Stomach smooth muscle (tissue), 2 donors: ENCODE results near the gene SHE.
A peak's percentile ranks its signal among the peaks of the same experiment; 100 is the strongest.

Source experiments
- H3K27ac ChIP-seq: one replicate; pipeline ENCODE4 v1.7.0; 2013; ENCODE audit warnings: mild to moderate bottlenecking, low read length, inconsistent platforms
- H3K27me3 ChIP-seq, 2 donors: one replicate each; pipeline ENCODE4 v1.7.0; 2013; ENCODE audit warnings: low read length in 2 of 2; ENCODE audit not compliant: insufficient read depth in 2 of 2, control insufficient read depth in 1 of 2
- H3K36me3 ChIP-seq, 2 donors: one replicate each; pipeline ENCODE4 v1.7.0; 2013; ENCODE audit warnings: low read length in 2 of 2; ENCODE audit not compliant: control insufficient read depth in 2 of 2, insufficient read depth in 2 of 2
- H3K4me1 ChIP-seq: one replicate; pipeline ENCODE4 v1.7.0; 2013; ENCODE audit warnings: low read length; ENCODE audit not compliant: control insufficient read depth, insufficient read depth
- H3K4me3 ChIP-seq, 2 donors: one replicate each; pipeline ENCODE4 v1.7.0; 2013; ENCODE audit warnings: low read length in 2 of 2
- H3K9ac ChIP-seq, 2 donors: one replicate each; pipeline ENCODE4 v1.7.0; 2013; ENCODE audit warnings: low read length in 2 of 2, mild to moderate bottlenecking in 1 of 2
- H3K9me3 ChIP-seq, 2 donors: one replicate each; pipeline ENCODE4 v1.7.0; 2013; ENCODE audit warnings: low read length in 2 of 2; ENCODE audit not compliant: control insufficient read depth in 2 of 2
- donor health status: healthy.
- donor health status: Pancreatic carcinoma.

The SHE gene

GRCh38 chr1:154481053-154481452, 21.2 kb downstream of the SHE start:
- no peaks in the 10 kb centered on the region for H3K9me3 ChIP-seq
- peaks cover 8% of the 10 kb centered on the region for H3K4me1 ChIP-seq
- H3K4me3 ChIP-seq = no peak overlapping the region
- H3K9ac ChIP-seq = no peak overlapping the region
- H3K27ac ChIP-seq = no peak overlapping the region
- H3K36me3 ChIP-seq = no peaks in the 10 kb centered on the region
- H3K27me3 ChIP-seq = no peaks in the 10 kb centered on the region

DNA sequence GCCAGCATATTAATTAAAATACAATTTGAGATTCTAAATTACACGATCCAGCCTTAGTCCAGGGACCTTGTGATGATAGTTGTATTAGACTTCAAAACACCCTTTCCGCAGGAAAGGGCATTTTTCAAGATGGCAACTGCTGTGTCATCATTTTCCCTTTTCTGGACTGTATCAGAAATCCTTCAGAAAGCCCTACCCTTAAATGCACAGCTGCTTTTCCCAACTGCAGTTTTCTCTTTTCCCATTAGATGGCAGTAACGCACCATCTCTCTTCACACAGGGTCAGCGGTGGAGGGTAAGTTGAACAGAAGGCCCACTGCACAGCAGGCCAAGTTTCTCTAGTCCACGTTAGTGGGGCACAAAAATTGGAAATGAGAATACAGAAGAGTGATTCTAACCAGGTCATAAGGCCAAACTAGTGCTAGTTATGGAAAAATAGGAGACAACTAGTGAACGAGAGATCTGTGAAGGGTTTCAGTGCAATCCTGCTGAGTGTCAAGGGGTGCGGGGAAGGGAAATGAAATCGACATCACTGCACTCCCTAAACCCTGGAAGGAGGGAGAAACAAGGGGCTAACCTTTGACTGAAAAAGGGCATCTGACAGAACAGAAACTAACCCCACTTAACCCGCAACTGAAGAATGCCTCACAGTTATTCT, 22.3 kb downstream of the SHE start:
- H3K9me3 ChIP-seq = no peaks in the 10 kb centered on the region
- no peak overlapping the region for H3K4me3 ChIP-seq
- H3K27ac ChIP-seq = no peak overlapping the region
- H3K9ac ChIP-seq = peak overlapping the region in 1 of 2 donors; percentile 58
- peaks cover 4% of the 10 kb centered on the region for H3K4me1 ChIP-seq
- no peaks in the 10 kb centered on the region for H3K27me3 ChIP-seq
- H3K36me3 ChIP-seq = no peaks in the 10 kb centered on the region

DNA sequence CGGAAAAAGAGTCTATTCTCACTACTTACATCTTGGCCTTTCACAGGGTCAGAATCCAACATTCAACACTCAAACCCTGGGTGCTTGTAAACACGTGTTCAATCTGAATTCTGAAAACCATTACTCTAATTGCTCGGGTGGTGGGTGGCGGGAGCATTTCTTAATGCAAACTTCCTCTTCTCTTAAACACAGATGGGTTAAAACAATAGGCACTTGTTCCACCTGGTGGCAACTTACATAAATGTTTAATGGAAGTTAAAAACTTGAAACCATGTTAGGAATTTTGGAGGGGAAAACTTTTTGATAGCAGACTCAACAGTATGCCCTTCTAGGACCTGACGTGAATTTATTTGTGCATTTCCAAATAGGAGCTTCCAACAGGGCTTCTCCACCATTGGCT, 23.6 kb downstream of the SHE start:
- Histone ChIP-seq H3K27ac (no peak overlapping the region), H3K4me1 (peaks cover 4% of the 10 kb centered on the region), H3K9ac (no peak overlapping the region), H3K27me3 (no peaks in the 10 kb centered on the region), H3K36me3 (no peaks in the 10 kb centered on the region), H3K4me3 (no peak overlapping the region), H3K9me3 (no peaks in the 10 kb centered on the region)

DNA sequence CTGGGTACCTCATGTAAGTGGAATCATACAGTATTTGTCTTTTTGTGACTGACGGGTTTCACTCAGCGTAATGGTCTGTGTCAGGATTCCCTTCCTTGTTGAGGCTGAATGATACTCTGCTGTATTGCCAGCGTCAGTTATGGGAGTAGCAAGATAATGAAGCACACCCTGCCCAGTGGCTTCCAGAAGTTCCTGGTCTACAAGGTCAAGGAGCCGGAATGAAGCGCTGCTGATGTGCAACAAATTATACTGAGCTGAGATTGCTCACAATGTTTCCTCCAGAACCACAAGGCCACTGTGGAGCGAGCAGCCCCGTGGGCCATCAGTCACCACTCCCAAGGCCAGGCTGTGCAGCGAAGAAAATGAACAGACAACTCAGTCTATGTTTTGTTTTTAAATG, 24.2 kb downstream of the SHE start:
- Histone ChIP-seq H3K9me3 (no peaks in the 10 kb centered on the region), H3K27me3 (no peaks in the 10 kb centered on the region), H3K4me1 (peaks cover 4% of the 10 kb centered on the region), H3K36me3 (no peaks in the 10 kb centered on the region), H3K9ac (no peak overlapping the region), H3K4me3 (no peak overlapping the region), H3K27ac (no peak overlapping the region)

DNA sequence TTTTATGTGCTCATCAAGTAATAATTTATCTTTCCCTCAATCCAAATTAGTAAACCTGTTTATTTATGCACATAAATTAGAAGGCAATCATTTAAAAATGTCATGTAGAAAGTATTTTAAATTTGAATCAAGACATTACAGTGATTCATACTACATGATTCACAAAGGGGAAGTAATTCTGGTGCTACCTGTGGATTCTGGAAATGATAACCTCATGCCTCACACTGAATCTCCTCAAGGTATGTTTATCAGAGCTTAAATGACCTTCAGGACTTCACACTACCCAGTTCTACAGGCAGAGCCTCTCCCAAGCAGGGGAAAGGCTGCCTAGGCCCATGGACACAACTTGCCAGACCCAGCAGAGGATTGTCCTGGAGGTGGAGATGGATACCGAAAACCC, 25.4 kb downstream of the SHE start:
- Histone ChIP-seq H3K9ac (no peak overlapping the region), H3K4me1 (peaks cover 4% of the 10 kb centered on the region), H3K27ac (no peak overlapping the region), H3K27me3 (no peaks in the 10 kb centered on the region), H3K4me3 (no peak overlapping the region), H3K36me3 (no peaks in the 10 kb centered on the region), H3K9me3 (no peaks in the 10 kb centered on the region)

DNA sequence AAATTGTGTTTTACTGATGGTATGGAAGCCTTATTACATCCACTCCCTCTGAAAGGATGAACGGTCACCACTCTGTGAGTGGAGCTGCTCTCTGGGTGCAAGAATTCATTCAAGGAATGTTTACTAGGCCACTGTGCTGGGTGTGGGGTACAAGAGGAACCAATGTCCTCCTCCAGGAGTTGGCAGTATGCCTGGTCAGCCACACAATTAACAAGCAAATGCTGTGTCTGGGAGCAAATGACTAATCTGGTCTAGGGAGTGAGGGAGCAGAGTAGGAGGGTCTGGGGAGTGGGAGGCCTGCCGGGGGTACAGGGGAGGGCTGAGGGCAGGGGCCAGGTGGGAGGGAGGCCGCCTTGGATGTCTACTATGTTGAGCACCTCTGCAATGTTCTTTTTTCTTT, 27.4 kb downstream of the SHE start:
- Histone ChIP-seq H3K9ac (no peak overlapping the region), H3K27me3 (no peaks in the 10 kb centered on the region), H3K4me3 (no peak overlapping the region), H3K27ac (no peak overlapping the region), H3K9me3 (no peaks in the 10 kb centered on the region), H3K36me3 (peaks cover 0 to 3% of the 10 kb centered on the region in 2 donors), H3K4me1 (no peaks in the 10 kb centered on the region)

DNA sequence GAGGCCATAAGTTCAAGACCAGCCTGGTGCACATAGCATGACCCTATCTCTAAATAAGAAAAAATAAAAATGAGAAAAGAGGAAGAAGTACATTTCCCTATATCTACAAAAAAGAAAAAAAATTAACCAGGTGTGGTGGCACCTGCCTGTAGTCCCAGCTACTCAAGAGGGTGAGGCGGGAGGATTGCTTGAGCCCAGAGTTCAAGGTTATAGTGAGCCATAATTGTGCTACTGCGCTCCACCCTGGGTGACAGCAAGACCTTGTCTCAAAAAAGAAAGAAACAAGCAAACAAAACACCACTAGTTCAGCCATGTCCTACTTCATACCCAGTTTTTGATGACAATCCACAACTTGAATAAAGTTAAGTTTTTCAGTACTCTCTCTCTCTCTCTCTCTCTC, 30.9 kb downstream of the SHE start:
- Histone ChIP-seq H3K9ac (no peak overlapping the region), H3K4me1 (peaks cover 11% of the 10 kb centered on the region), H3K27ac (no peak overlapping the region), H3K36me3 (peaks cover 0 to 9% of the 10 kb centered on the region in 2 donors), H3K9me3 (no peaks in the 10 kb centered on the region), H3K4me3 (no peak overlapping the region), H3K27me3 (no peaks in the 10 kb centered on the region)

DNA sequence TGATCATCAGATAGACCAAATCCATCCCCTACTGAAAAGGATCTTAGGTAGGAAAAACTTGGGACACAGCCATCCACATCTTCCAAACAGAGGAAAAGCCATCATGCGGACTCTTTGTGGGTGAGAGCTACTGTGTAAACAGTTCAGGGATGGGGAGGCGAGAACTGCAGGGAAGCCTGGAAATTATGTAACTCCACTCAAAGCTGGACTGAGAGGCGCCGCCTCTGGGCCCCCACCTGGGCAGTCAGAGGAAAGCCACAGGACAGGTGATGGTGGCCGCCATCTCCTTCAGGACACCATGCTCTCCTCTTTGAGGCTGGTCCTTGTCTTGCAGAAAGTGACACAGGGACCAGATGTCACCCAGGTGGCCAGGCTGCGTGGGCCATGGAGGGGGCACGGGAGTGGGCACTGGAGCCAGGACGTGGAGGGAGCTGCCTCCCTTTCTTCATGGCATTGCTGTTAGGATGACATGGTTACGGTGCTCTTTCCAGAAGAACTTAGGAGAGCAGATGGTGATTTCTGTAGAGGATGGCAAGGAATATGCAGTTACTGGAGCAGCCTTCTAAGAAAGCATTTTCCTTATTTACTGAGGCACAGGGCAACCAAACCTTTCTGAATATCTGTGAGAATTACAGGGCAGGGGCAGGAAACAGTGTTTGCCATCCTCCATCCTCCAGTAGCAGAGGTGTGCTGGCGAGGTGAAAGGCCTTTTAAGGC, 32.2 kb downstream of the SHE start:
- Histone ChIP-seq H3K4me1 (peaks cover 11% of the 10 kb centered on the region), H3K4me3 (no peak overlapping the region), H3K36me3 (peaks cover 0 to 20% of the 10 kb centered on the region in 2 donors), H3K27ac (no peak overlapping the region), H3K27me3 (no peaks in the 10 kb centered on the region), H3K9ac (no peak overlapping the region), H3K9me3 (no peaks in the 10 kb centered on the region)

GRCh38 chr1:154468535-154469250, 33.5 kb downstream of the SHE start:
- Histone ChIP-seq H3K4me3 (no peak overlapping the region), H3K27me3 (no peaks in the 10 kb centered on the region), H3K36me3 (peaks cover 0 to 20% of the 10 kb centered on the region in 2 donors), H3K9me3 (no peaks in the 10 kb centered on the region), H3K4me1 (peaks cover 13% of the 10 kb centered on the region), H3K9ac (peak overlapping the region in 1 of 2 donors; percentile 13), H3K27ac (no peak overlapping the region)

DNA sequence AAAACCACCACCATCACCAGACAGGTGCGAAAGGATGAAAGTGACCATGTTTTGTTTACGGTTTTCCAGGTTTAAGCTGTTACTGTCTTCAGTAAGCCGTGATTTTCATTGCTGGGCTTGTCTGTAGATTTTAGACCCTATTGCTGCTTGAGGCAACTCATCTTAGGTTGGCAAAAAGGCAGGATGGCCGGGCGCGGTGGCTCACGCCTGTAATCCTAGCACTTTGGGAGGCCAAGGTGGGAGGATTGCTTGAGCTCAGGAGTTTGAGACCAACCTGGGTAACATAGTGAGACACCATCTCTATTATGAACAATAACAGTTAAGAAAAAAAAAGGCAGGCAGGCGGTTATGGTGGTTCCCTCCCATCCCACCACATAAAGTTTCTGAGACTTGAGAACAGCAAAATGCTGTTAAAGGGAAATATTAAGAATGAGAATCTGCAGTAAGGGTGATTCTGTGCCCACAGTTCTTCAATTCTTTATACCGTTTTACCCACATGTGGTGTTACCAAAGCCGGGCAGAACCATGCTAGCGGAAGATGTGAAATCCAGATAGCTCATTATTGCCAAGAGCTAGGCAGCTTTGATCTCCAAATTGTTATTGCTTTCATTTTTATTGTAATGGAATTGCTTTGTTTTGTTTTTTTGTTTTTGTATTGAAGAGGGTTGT, 34.6 kb downstream of the SHE start:
- H3K9ac ChIP-seq = no peak overlapping the region
- H3K4me3 ChIP-seq = no peak overlapping the region
- H3K36me3 ChIP-seq = peaks cover 0 to 24% of the 10 kb centered on the region in 2 donors
- H3K4me1 ChIP-seq = peaks cover 20% of the 10 kb centered on the region
- H3K27me3 ChIP-seq = no peaks in the 10 kb centered on the region
- H3K27ac ChIP-seq = no peak overlapping the region
- no peaks in the 10 kb centered on the region for H3K9me3 ChIP-seq
